Adrenal gland (tissue), 12 donors: ENCODE results near the gene GNB1L. TPM values are rescaled to one million over a fixed set of nuclear protein-coding genes. Genes with fewer than 3 reads are reported as not detected.

ENCODE experiments used
- DNase-seq, 7 donors: peaks; one replicate each; pipeline ENCODE4 v3.0.0-alpha.2; 2019 to 2020
- H3K27ac ChIP-seq, 5 donors: fragments of 200-600 bp; sonication (generic) in 4 of 5; 1 replicate in 3 of 5; 2 replicates in 2 of 5; pipeline versions ENCODE4 v1.5.1 to v1.8.0; 2016 to 2020; ENCODE audit warnings: mild to moderate bottlenecking in 1 of 5
- H3K27me3 ChIP-seq: fragments of 200-600 bp; 2 replicates; pipeline ENCODE4 v1.8.0; 2021
- H3K36me3 ChIP-seq, 2 donors: fragments of 200-600 bp; replicated peaks in 1 of 2; 1 replicate in 1 of 2; 2 replicates in 1 of 2; pipeline versions ENCODE4 v1.5.1 to v1.8.0; 2018 to 2022
- H3K4me1 ChIP-seq, 2 donors: fragments of 200-600 bp; replicated peaks in 1 of 2; 1 replicate in 1 of 2; 2 replicates in 1 of 2; pipeline versions ENCODE4 v1.5.1 to v1.8.0; 2018 to 2021
- H3K4me3 ChIP-seq, 4 donors: fragments of 200-600 bp; sonication (generic) in 3 of 4; one replicate each; pipeline ENCODE4 v1.5.1; 2016 to 2018
- H3K9me3 ChIP-seq, 3 donors: fragments of 200-600 bp; sonication (generic) in 1 of 3; replicated peaks in 1 of 3; 1 replicate in 2 of 3; 2 replicates in 1 of 3; pipeline versions ENCODE4 v1.5.1 to v1.8.0; 2016 to 2021
- POLR2A ChIP-seq, 2 donors: fragments of 450-650 bp; IDR thresholded peaks; one replicate each; pipeline ENCODE4 v1.6.1; 2017; ENCODE audit warnings: antibody characterized with exemption in 2 of 2, mild to moderate bottlenecking in 2 of 2, moderate library complexity in 1 of 2
- WGBS, 4 donors: extraction: QIAGEN DNeasy Blood & Tissue Kit in 2 of 4; methylation state at CpG; one replicate each; pipeline versions ENCODE4 v1.1.5 to v1.1.7; 2013 to 2017; 5-methylcytosine and 5-hydroxymethylcytosine counted together
- intact Hi-C, 2 donors: fragments of 100-400 bp; cut with DNase I; formaldehyde crosslinking; loops; one replicate each; pipeline versions ENCODE4 v1.14.1 to v1.15.0; 2022 to 2023
- polyA plus RNA-seq, 3 donors: library from polyadenylated mRNA; stranded (reverse); fragments of 200-250 nt in 2 of 3; fragments of 350-450 nt in 1 of 3; fragmentation: Illumina TruSeq in 1 of 3; extraction: RNeasy Lipid Tissue Mini Kit (QIAGEN cat#74804) in 1 of 3; gene quantifications; one replicate each; pipeline ENCODE4 v1.2.3, GENCODE V29; 2013 to 2014
- total RNA-seq, 9 donors: library from RNA; depleted of rRNA in 4 of 9; stranded (reverse); fragments of >200 nt in 4 of 9; fragments of 120-200 nt in 1 of 9; fragmentation: NEBNext Ultra II Directional in 1 of 9; extraction: Animal tissue kit (Norgen Biotek cat#: 25700) in 1 of 9; gene quantifications; one replicate each; pipeline versions ENCODE4 v1.1.0 to v1.2.4, GENCODE V29; 2013 to 2023
- TF ChIP-seq, protein P1 (sequence below), 6 experiments: fragments of 450-650 bp in 4 of 6; fragments of 200-600 bp in 2 of 6; sonication (generic) in 1 of 6; IDR thresholded peaks; 1 replicate in 5 of 6; 2 replicates in 1 of 6; pipeline versions ENCODE4 v1.5.1 to v1.8.0; 2016 to 2021; ENCODE audit warnings: antibody characterized with exemption in 6 of 6, mild to moderate bottlenecking in 2 of 6, moderate library complexity in 1 of 6
- donor health status: healthy with polysubstance abuse.
- donor health status: Bipolar disorder and iron deficiency.
- donor health status: DM: yes; HTN: yes; CAD: no.
- donor health status: DM: no; HTN: no; CAD: no.
- donor health status: DM: no; HTN: no; CAD: no.
- donor health status: DM: yes; HTN: yes; CAD: no.

Gene GNB1L
- total and polyA plus RNA-seq, 12 donors, result 0.26 to 6.6 (median 4.2) TPM; not detected in 1

DNA sequence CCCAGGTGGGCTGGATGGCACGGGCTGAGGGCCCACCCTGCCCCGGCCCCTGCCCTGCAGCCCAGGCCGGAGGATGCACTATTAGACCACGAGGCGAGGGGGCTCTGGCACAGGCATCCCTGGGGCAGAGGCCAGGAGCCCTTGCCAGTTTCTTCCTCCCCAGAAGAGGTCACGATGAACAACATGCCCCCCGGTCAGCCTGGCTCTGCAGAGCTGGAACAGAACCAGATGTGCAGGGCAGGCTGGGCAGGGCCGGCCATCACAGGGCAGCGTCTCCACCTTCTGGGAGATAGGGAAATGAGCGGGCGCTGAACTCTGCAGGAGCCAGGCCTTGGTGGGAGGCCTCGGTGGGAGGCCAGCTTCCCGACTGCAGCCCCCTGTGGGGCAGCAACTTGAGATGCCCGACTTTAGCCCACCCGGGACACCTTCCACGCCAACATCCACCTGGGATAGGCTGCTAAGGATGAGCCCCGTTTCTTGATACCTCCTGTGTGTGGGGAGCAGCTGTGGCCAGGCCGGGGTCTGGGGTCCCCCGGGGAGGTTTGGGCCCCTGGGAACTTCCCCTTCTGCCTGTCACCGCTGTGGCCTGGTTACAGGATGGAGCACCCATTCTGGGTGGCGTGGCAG is 21.8 kb upstream of the GNB1L start:
- Histone ChIP-seq H3K4me3 (no peak overlapping the region), H3K36me3 (no peaks in the 10 kb centered on the region), H3K27ac (no peak overlapping the region), H3K4me1 (no peaks in the 10 kb centered on the region), H3K27me3 (no peaks in the 10 kb centered on the region), H3K9me3 (no peaks in the 10 kb centered on the region)
- WGBS, 4 donors, result 85 to 92% (median 86%) methylated on average over 11 to 21 of the region's 21 CpGs; no CpG with 5 or more reads in 1 of the 4 donors
- no peak for TF ChIP-seq POLR2A (IDR thresholded peaks at IDR 0.05)
- TF ChIP-seq, protein P1, sequence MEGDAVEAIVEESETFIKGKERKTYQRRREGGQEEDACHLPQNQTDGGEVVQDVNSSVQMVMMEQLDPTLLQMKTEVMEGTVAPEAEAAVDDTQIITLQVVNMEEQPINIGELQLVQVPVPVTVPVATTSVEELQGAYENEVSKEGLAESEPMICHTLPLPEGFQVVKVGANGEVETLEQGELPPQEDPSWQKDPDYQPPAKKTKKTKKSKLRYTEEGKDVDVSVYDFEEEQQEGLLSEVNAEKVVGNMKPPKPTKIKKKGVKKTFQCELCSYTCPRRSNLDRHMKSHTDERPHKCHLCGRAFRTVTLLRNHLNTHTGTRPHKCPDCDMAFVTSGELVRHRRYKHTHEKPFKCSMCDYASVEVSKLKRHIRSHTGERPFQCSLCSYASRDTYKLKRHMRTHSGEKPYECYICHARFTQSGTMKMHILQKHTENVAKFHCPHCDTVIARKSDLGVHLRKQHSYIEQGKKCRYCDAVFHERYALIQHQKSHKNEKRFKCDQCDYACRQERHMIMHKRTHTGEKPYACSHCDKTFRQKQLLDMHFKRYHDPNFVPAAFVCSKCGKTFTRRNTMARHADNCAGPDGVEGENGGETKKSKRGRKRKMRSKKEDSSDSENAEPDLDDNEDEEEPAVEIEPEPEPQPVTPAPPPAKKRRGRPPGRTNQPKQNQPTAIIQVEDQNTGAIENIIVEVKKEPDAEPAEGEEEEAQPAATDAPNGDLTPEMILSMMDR (IDR thresholded peaks at IDR 0.05), result no peak
- intact Hi-C loops, result no loop called here
- peak in 4 of 7 donors; percentile 4 to 46 (median 13) for DNase-seq

DNA sequence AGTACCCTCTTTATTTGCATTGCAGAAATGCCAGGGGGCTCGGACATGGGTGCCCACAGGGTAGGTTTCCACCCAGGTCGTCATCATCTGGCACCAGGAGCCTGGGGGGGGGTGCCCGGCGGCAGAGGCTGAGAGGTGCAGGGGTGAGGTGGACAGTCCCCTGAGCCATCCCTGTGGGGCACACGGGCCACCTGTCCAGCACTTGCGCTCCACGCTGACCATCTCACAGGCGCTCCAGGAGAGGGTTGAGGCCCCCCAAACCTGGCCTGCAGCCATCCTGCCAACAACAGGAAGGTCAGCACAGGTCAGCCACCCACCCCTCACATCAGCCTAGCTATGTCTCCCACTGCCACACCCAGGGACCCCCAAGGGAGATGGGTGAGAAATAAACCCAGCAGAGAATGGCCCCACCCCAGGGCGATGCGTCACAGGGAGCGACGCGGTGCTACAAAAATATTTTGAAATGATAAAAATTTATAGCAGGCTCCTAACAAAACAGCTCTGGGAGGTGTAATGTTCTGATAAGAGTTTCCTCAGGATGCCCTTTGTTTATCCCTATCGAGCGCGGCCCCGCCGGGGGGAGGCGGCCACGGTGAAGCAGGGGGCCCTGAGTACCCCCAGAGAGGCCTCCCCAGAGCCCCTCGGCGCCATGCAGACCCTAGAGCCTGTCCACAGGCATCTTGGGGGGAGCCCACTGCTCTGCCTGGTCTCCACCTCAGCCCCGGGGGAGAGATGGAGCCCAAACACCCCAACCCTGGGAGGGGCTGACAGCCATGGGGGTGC is 21.0 kb upstream of the GNB1L start:
- Histone ChIP-seq H3K27me3 (no peaks in the 10 kb centered on the region), H3K4me1 (no peaks in the 10 kb centered on the region), H3K27ac (no peak overlapping the region), H3K4me3 (no peak overlapping the region), H3K9me3 (no peaks in the 10 kb centered on the region), H3K36me3 (no peaks in the 10 kb centered on the region)
- whole genome bisulfite sequencing, 4 donors, result 69 to 84% (median 77%) methylated on average over 17 to 23 of the region's 23 CpGs
- intact Hi-C loops, result no loop called here
- DNase-seq, result peak in 4 of 7 donors; percentile 6 to 48 (median 14)
- TF ChIP-seq POLR2A (IDR thresholded peaks at IDR 0.05), result no peak
- TF ChIP-seq, protein P1 (IDR thresholded peaks at IDR 0.05), result no peak

DNA sequence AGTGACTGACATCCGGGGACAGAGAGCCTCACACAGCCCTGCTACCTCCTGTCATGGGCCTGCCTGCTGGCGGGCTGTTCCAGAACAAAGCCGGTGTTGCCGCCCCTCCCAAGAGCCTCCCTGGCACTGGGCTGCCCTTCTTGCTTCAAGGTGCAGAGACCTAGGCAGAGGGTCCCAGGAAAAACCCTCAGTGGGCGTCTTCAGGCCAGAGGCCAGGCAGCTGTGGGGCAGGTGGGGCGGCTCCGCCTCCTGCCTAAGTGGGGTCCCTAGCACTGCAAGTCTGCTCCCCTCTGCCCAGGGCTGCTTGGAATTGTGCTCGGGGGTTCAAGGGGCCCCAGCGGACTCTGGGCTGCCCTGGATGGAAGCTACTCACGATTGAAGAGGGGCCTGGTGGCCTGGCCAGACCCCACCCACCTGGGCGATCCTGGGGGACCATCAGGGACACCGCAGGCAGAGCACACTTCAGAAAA is 20.4 kb upstream of the GNB1L start:
- Histone ChIP-seq H3K4me3 (no peak overlapping the region), H3K9me3 (no peaks in the 10 kb centered on the region), H3K27ac (no peak overlapping the region), H3K36me3 (no peaks in the 10 kb centered on the region), H3K4me1 (no peaks in the 10 kb centered on the region), H3K27me3 (no peaks in the 10 kb centered on the region)
- 77 to 94% (median 90%) methylated on average over 5 to 12 of the region's 12 CpGs; no CpG with 5 or more reads in 1 of the 4 donors for WGBS, 4 donors
- intact Hi-C loops, result no loop called here
- DNase-seq, result peak in 3 of 7 donors; percentile 3 to 39 (median 11)
- no peak for TF ChIP-seq POLR2A (IDR thresholded peaks at IDR 0.05)
- TF ChIP-seq, protein P1 (IDR thresholded peaks at IDR 0.05), result no peak

DNA sequence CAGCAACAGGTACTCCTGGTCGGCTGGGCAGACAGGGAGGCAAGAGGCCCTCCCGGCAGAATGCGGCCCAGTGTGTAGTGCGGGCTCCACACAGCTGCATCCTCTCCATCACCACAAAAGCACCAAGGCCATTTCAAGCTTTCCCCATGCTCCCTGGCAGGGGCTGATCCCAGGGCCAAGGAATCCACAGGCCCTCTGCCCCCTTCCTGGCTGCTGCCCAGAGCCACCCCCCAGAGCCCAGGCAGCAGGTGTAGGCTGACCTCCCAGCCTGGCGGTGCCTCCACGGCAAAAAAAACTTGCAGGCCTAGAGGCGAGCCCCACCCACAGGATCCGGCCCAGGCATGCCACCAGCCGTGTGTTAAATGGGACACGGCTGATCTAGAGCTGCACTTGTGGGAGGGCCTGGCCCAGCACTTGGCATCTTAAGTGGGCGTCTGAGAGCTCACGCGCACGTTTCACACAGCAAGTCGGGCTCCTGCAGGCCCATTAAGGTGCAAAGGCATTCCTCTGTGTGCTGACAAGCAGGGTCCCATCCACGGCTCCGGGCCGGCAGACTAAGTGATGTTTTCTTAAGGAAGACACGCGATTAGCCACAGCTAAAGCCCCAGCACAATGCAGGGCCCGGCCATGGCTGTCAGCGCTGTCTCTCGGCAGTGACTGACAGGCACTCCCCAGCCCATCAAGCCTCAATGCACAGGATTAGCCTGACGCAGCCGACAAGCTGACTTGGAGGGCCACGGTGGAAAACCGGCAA is 19.8 kb upstream of the GNB1L start:
- DNase-seq, result peak in 4 of 7 donors; percentile 6 to 42 (median 11)
- TF ChIP-seq, protein P1 (IDR thresholded peaks at IDR 0.05), result no peak
- TF ChIP-seq POLR2A (IDR thresholded peaks at IDR 0.05), result no peak
- Histone ChIP-seq H3K27ac (no peak overlapping the region), H3K9me3 (no peaks in the 10 kb centered on the region), H3K36me3 (no peaks in the 10 kb centered on the region), H3K4me1 (no peaks in the 10 kb centered on the region), H3K4me3 (no peak overlapping the region), H3K27me3 (no peaks in the 10 kb centered on the region)
- intact Hi-C loops, result no loop called here
- 82 to 89% (median 84%) methylated on average over 6 to 27 of the region's 27 CpGs for WGBS, 4 donors
